H9 (cell line): ENCODE data around the gene TRPT1. TPM values are rescaled to one million over a fixed set of nuclear protein-coding genes. Genes with fewer than 3 reads are reported as not detected.

Experiments
- DNase-seq: peaks from one replicate; pipeline ENCODE4 v3.0.0-alpha.2; 2017
- H2AFZ ChIP-seq: one replicate; pipeline ENCODE4 v1.6.1; 2013; ENCODE audit warnings: mild to moderate bottlenecking, low read length, control low read depth, moderate library complexity
- H2AK5ac ChIP-seq: 2 replicates; pipeline ENCODE4 v1.6.1; 2013; ENCODE audit warnings: low read length, control low read depth, mixed read lengths; ENCODE audit not compliant: insufficient read length
- H2BK120ac ChIP-seq: one replicate; pipeline ENCODE4 v1.6.1; 2013; ENCODE audit warnings: low read depth, mild to moderate bottlenecking, low read length, control low read depth, inconsistent platforms; ENCODE audit not compliant: poor library complexity, severe bottlenecking
- H2BK12ac ChIP-seq: 2 replicates; pipeline ENCODE4 v1.6.1; 2013; ENCODE audit warnings: low read length, control low read depth, mixed read lengths, low read depth; ENCODE audit not compliant: insufficient read length
- H2BK15ac ChIP-seq: 2 replicates; pipeline ENCODE4 v1.6.1; 2013; ENCODE audit warnings: low read depth, low read length, control low read depth
- H2BK20ac ChIP-seq: one replicate; pipeline ENCODE4 v1.6.1; 2013; ENCODE audit warnings: low read depth, mild to moderate bottlenecking, low read length, control low read depth, inconsistent platforms; ENCODE audit not compliant: poor library complexity, severe bottlenecking
- H2BK5ac ChIP-seq: 2 replicates; pipeline ENCODE4 v1.6.1; 2013; ENCODE audit warnings: low read length, control low read depth, mixed read lengths; ENCODE audit not compliant: insufficient read length
- H3K14ac ChIP-seq: 2 replicates; pipeline ENCODE4 v1.6.1; 2013; ENCODE audit warnings: low read length, control low read depth; ENCODE audit not compliant: insufficient read depth
- H3K18ac ChIP-seq: 2 replicates; pipeline ENCODE4 v1.6.1; 2013; ENCODE audit warnings: low read depth, mild to moderate bottlenecking, mixed read lengths, low read length, control low read depth; ENCODE audit not compliant: insufficient read length
- H3K23ac ChIP-seq: 2 replicates; pipeline ENCODE4 v1.6.1; 2013; ENCODE audit warnings: low read length, control low read depth, mixed read lengths, low read depth; ENCODE audit not compliant: insufficient read length
- H3K23me2 ChIP-seq: 2 replicates; pipeline ENCODE4 v1.6.1; 2013; ENCODE audit warnings: low read depth, mild to moderate bottlenecking, mixed read lengths, low read length, control low read depth; ENCODE audit not compliant: insufficient read length, poor library complexity, severe bottlenecking
- H3K27ac ChIP-seq: 2 replicates; pipeline ENCODE4 v1.5.1; 2013; ENCODE audit warnings: low read length, control low read depth, mixed read lengths, low read depth; ENCODE audit not compliant: insufficient read length
- H3K27me3 ChIP-seq: 2 replicates; pipeline ENCODE4 v1.6.1; 2013; ENCODE audit warnings: low read length, control low read depth, inconsistent platforms; ENCODE audit not compliant: insufficient read depth
- H3K4ac ChIP-seq: 2 replicates; pipeline ENCODE4 v1.6.1; 2013; ENCODE audit warnings: low read depth, mild to moderate bottlenecking, control low read depth, inconsistent platforms, low read length, moderate library complexity
- H3K4me1 ChIP-seq: 2 replicates; pipeline ENCODE4 v1.6.1; 2013; ENCODE audit warnings: low read length, control low read depth, inconsistent platforms; ENCODE audit not compliant: insufficient read depth
- H3K4me2 ChIP-seq: 2 replicates; pipeline ENCODE4 v1.6.1; 2013; ENCODE audit warnings: low read length, control low read depth, mixed read lengths; ENCODE audit not compliant: insufficient read length, insufficient read depth
- H3K56ac ChIP-seq: 2 replicates; pipeline ENCODE4 v1.6.1; 2013; ENCODE audit warnings: low read depth, mild to moderate bottlenecking, mixed read lengths, low read length, control low read depth; ENCODE audit not compliant: insufficient read length
- H3K79me1 ChIP-seq: 2 replicates; pipeline ENCODE4 v1.6.1; 2013; ENCODE audit warnings: low read depth, mild to moderate bottlenecking, moderate library complexity, low read length, control low read depth, inconsistent platforms; ENCODE audit not compliant: insufficient read depth, poor library complexity, severe bottlenecking
- H3K79me2 ChIP-seq: 2 replicates; pipeline ENCODE4 v1.6.1; 2013; ENCODE audit warnings: low read length, control low read depth, inconsistent platforms; ENCODE audit not compliant: insufficient read depth
- H3K9ac ChIP-seq: 2 replicates; pipeline ENCODE4 v1.6.1; 2013; ENCODE audit warnings: low read length, control low read depth, mixed read lengths; ENCODE audit not compliant: insufficient read length; ENCODE audit errors: extremely low read depth
- H3K9me3 ChIP-seq: one replicate; pipeline ENCODE4 v1.6.1; 2013; ENCODE audit warnings: low read depth, low read length, inconsistent platforms; ENCODE audit not compliant: control insufficient read depth
- H3T11ph ChIP-seq: one replicate; pipeline ENCODE4 v1.6.1; 2013; ENCODE audit warnings: mild to moderate bottlenecking, low read length, control low read depth, inconsistent platforms
- H4K20me1 ChIP-seq: one replicate; pipeline ENCODE4 v1.6.1; 2013; ENCODE audit not compliant: control insufficient read depth, insufficient read length, insufficient read depth
- H4K5ac ChIP-seq: 2 replicates; pipeline ENCODE4 v1.6.1; 2013; ENCODE audit warnings: low read depth, mild to moderate bottlenecking, mixed read lengths, low read length, control low read depth; ENCODE audit not compliant: insufficient read length
- H4K8ac ChIP-seq: replicated peaks from 2 replicates; pipeline ENCODE4 v1.6.1; 2013; ENCODE audit warnings: low read length, control low read depth, mixed read lengths, low read depth; ENCODE audit not compliant: insufficient read length
- H4K91ac ChIP-seq: 2 replicates; pipeline ENCODE4 v1.6.1; 2013; ENCODE audit warnings: low read depth, mild to moderate bottlenecking, moderate library complexity, mixed read lengths, low read length, control low read depth; ENCODE audit not compliant: insufficient read length
- H3K27ac Mint-ChIP-seq, 3 experiments: 2 replicates in 2 of 3; 3 replicates in 1 of 3; pipeline ENCODE4 v1.8.0; 2020 to 2021; ENCODE audit warnings: mixed read lengths in 3 of 3, mild to moderate bottlenecking in 1 of 3, moderate library complexity in 1 of 3
- H3K27me3 Mint-ChIP-seq: 2 replicates; pipeline ENCODE4 v1.8.0; 2021; ENCODE audit warnings: low read depth, mild to moderate bottlenecking, moderate library complexity, mixed read lengths
- H3K36me3 Mint-ChIP-seq, 3 experiments: 2 replicates in 2 of 3; 3 replicates in 1 of 3; pipeline ENCODE4 v1.8.0; 2020 to 2021; ENCODE audit warnings: low read depth in 3 of 3, mixed read lengths in 3 of 3; ENCODE audit not compliant: insufficient read depth in 1 of 3
- H3K4me1 Mint-ChIP-seq, 2 experiments: 2 replicates each; pipeline ENCODE4 v1.8.0; 2020; ENCODE audit warnings: mixed read lengths in 2 of 2
- H3K4me3 Mint-ChIP-seq, 2 experiments: 2 replicates in 1 of 2; 3 replicates in 1 of 2; pipeline ENCODE4 v1.8.0; 2020 to 2021; ENCODE audit warnings: mild to moderate bottlenecking in 2 of 2, mixed read lengths in 2 of 2, moderate library complexity in 1 of 2
- H3K9me3 Mint-ChIP-seq, 2 experiments: 2 replicates in 1 of 2; 3 replicates in 1 of 2; pipeline ENCODE4 v1.8.0; 2020; ENCODE audit warnings: mild to moderate bottlenecking in 2 of 2, mixed read lengths in 2 of 2, moderate library complexity in 1 of 2
- WGBS: extraction: QIAGEN DNeasy Blood & Tissue Kit; methylation state at CpG from one replicate; pipeline ENCODE4 v1.1.7; 2013; ENCODE audit warnings: missing lambda C conversion rate, low lambda C conversion rate, mixed read lengths; ENCODE audit not compliant: insufficient read length; ENCODE audit errors: extremely low coverage; 5-methylcytosine and 5-hydroxymethylcytosine counted together
- total RNA-seq: library from RNA; stranded (reverse); gene quantifications from 2 replicates; pipeline ENCODE4 v1.2.1, GENCODE V29; 2021
- TF ChIP-seq, protein P1 (sequence below): fragments of 200-600 bp; sonication (generic); conservative IDR thresholded peaks from 3 replicates; pipeline ENCODE4 v1.8.0; 2021; ENCODE audit warnings: antibody characterized with exemption, mild to moderate bottlenecking

TRPT1 gene
- total RNA-seq, 1 experiment from 2014 or later = 33.6 TPM

DNA sequence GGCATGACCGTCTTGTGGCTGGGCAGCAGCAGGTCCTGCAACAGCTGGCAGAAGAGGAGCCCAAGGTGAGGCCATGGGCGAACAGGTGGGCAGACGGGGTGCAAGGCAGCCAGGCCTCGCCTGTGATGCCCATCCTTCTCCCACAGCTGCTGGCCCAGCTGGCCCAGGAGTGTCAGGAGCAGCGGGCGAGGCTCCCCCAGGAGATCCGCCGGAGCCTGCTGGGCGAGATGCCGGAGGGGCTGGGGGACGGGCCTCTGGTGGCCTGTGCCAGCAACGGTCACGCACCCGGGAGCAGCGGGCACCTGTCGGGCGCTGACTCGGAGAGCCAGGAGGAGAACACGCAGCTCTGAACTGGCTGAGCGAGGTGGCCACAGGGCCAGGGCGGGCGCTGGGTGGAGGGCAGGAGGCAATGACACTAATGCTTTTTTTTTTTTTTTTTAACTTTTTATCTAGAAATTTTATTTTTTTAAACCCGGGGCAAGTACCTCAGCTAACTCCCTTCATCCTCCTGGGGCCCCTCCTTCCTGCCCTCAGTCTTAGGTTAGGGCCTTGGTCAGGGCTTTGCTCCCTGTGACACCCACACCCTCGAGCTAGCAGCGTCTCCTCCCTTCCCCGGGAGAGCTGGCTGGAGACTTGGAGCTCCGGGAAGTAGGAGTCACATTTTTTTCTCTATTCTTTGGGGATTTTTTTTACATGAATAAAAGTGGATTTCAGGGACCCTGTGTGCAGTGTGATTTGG, 41.4 kb upstream of the TRPT1 start:
- H3K79me2 ChIP-seq = no peaks in the 10 kb centered on the region
- no peak overlapping the region for H2BK5ac ChIP-seq
- H3K4me2 ChIP-seq = no peak overlapping the region
- H4K91ac ChIP-seq = no peak overlapping the region
- peaks cover 15% of the 10 kb centered on the region for H3K23me2 ChIP-seq
- H2BK15ac ChIP-seq = no peak overlapping the region
- no peaks in the 10 kb centered on the region for H3K9me3 ChIP-seq
- no peaks in the 10 kb centered on the region for H3K79me1 ChIP-seq
- no peak overlapping the region for H3K4ac ChIP-seq
- H3K27ac Mint-ChIP-seq = peak overlapping the region in 2 of 3 experiments; percentile 18 to 65; a peak in 1 of 7 replicates
- peak overlapping the region in 1 of 2 experiments; percentile 64; a peak in 2 of 5 replicates for H3K4me3 Mint-ChIP-seq
- DNase-seq = no peak
- H3K27me3 Mint-ChIP-seq = no peaks in the 10 kb centered on the region; the same call in 1 of the 2 replicates
- no CpG with 5 or more reads among the region's 27 CpGs for WGBS
- H3K14ac ChIP-seq = no peak overlapping the region
- H3K27ac ChIP-seq = no peak overlapping the region
- no peak overlapping the region for H2BK20ac ChIP-seq
- H4K8ac ChIP-seq = no peak overlapping the region
- no peaks in the 10 kb centered on the region for H3K27me3 ChIP-seq
- no peak overlapping the region for H2AFZ ChIP-seq
- H3T11ph ChIP-seq = no peak overlapping the region
- H4K5ac ChIP-seq = no peak overlapping the region
- no peak overlapping the region for H2BK12ac ChIP-seq
- no peak overlapping the region for H2AK5ac ChIP-seq
- H2BK120ac ChIP-seq = no peak overlapping the region
- TF ChIP-seq, protein P1, sequence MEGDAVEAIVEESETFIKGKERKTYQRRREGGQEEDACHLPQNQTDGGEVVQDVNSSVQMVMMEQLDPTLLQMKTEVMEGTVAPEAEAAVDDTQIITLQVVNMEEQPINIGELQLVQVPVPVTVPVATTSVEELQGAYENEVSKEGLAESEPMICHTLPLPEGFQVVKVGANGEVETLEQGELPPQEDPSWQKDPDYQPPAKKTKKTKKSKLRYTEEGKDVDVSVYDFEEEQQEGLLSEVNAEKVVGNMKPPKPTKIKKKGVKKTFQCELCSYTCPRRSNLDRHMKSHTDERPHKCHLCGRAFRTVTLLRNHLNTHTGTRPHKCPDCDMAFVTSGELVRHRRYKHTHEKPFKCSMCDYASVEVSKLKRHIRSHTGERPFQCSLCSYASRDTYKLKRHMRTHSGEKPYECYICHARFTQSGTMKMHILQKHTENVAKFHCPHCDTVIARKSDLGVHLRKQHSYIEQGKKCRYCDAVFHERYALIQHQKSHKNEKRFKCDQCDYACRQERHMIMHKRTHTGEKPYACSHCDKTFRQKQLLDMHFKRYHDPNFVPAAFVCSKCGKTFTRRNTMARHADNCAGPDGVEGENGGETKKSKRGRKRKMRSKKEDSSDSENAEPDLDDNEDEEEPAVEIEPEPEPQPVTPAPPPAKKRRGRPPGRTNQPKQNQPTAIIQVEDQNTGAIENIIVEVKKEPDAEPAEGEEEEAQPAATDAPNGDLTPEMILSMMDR = no peak
- H3K9ac ChIP-seq = no peak overlapping the region
- no peaks in the 10 kb centered on the region for H4K20me1 ChIP-seq
- peaks cover 16 to 26% of the 10 kb centered on the region in 2 experiments for H3K4me1 Mint-ChIP-seq
- no peak overlapping the region for H3K23ac ChIP-seq
- H3K36me3 Mint-ChIP-seq = peaks cover 21 to 53% (median 39%) of the 10 kb centered on the region in 3 experiments
- no peak overlapping the region for H3K18ac ChIP-seq
- no peaks in the 10 kb centered on the region for H3K4me1 ChIP-seq
- H3K56ac ChIP-seq = no peak overlapping the region
- no peaks in the 10 kb centered on the region for H3K9me3 Mint-ChIP-seq
